CD4-positive, alpha-beta memory T cell (primary cell): ENCODE data around the gene SSBP3. TPM values are rescaled to one million over a fixed set of nuclear protein-coding genes. Genes with fewer than 3 reads are reported as not detected.

Source experiments
- CTCF ChIA-PET: fragments of 350-600 bp; sonication (Branson Sonifier 250); formaldehyde crosslinking; loops from one replicate; lab custom pipeline; 2021; ENCODE audit warnings: inconsistent platforms; ENCODE audit not compliant: partially characterized antibody; lab: Charles Lee
- POLR2A ChIA-PET: fragments of 350-600 bp; sonication (Branson Sonifier 250); formaldehyde crosslinking; loops from one replicate; lab custom pipeline; 2021; ENCODE audit not compliant: partially characterized antibody; lab: Charles Lee
- DNase-seq, 5 donors: peaks; one replicate each; pipeline versions ENCODE4 v3.0.0 to v3.0.0-alpha.2; 2020 to 2022; ENCODE audit warnings: mixed read lengths in 1 of 5
- H3K27ac ChIP-seq: one replicate; pipeline ENCODE4 v1.7.0; 2013; ENCODE audit warnings: low read depth, low read length
- H3K27me3 ChIP-seq: 2 replicates; pipeline ENCODE4 v1.7.0; 2013; ENCODE audit warnings: mild to moderate bottlenecking, low read length, moderate library complexity; ENCODE audit not compliant: insufficient read depth
- H3K36me3 ChIP-seq: 2 replicates; pipeline ENCODE4 v1.7.0; 2013; ENCODE audit warnings: mild to moderate bottlenecking, low read length, moderate library complexity; ENCODE audit not compliant: insufficient read depth
- H3K4me1 ChIP-seq: 2 replicates; pipeline ENCODE4 v1.7.0; 2013; ENCODE audit warnings: mild to moderate bottlenecking, low read length, moderate library complexity; ENCODE audit not compliant: insufficient read depth
- H3K4me3 ChIP-seq, 2 donors: one replicate each; pipeline ENCODE4 v1.7.0; 2013; ENCODE audit warnings: low read length in 2 of 2, mild to moderate bottlenecking in 1 of 2
- H3K9me3 ChIP-seq, 2 donors: one replicate each; pipeline ENCODE4 v1.7.0; 2013; ENCODE audit warnings: low read length in 2 of 2, control low read depth in 1 of 2; ENCODE audit not compliant: control insufficient read depth in 1 of 2
- H3K27ac Mint-ChIP-seq, 7 donors: one replicate each; pipeline ENCODE4 v1.8.0; 2020 to 2021; ENCODE audit warnings: mixed read lengths in 7 of 7, mild to moderate bottlenecking in 6 of 7, inconsistent platforms in 3 of 7, moderate library complexity in 3 of 7
- H3K27me3 Mint-ChIP-seq, 2 donors: one replicate each; pipeline ENCODE4 v1.8.0; 2020 to 2021; ENCODE audit warnings: mixed read lengths in 2 of 2
- H3K36me3 Mint-ChIP-seq, 2 donors: one replicate each; pipeline ENCODE4 v1.8.0; 2020 to 2021; ENCODE audit warnings: mixed read lengths in 2 of 2, inconsistent platforms in 1 of 2, mild to moderate bottlenecking in 1 of 2
- H3K4me1 Mint-ChIP-seq, 4 donors: one replicate each; pipeline ENCODE4 v1.8.0; 2020 to 2021; ENCODE audit warnings: mixed read lengths in 4 of 4, mild to moderate bottlenecking in 1 of 4
- H3K4me3 Mint-ChIP-seq, 8 donors: one replicate each; pipeline ENCODE4 v1.8.0; 2020 to 2021; ENCODE audit warnings: mixed read lengths in 8 of 8, mild to moderate bottlenecking in 7 of 8, moderate library complexity in 6 of 8, inconsistent platforms in 3 of 8
- H3K9me3 Mint-ChIP-seq, 8 donors: one replicate each; pipeline ENCODE4 v1.8.0; 2020 to 2021; ENCODE audit warnings: mixed read lengths in 8 of 8, mild to moderate bottlenecking in 5 of 8, inconsistent platforms in 3 of 8, moderate library complexity in 1 of 8
- intact Hi-C: fragments of 100-400 bp; cut with micrococcal nuclease; formaldehyde crosslinking; loops from one replicate; pipeline ENCODE4 v1.15.1; 2023
- polyA plus RNA-seq, 2 donors: library from polyadenylated mRNA; unstranded; fragments of 300-500 nt; fragmentation: Illumina TruSeq; gene quantifications; one replicate each; pipeline ENCODE4 v1.2.3, GENCODE V29; 2021
- total RNA-seq, 2 experiments: library from RNA; stranded (reverse); gene quantifications; one replicate each; pipeline ENCODE4 v1.2.3, GENCODE V29; 2021

Gene SSBP3
- total and polyA plus RNA-seq, 4 experiments from 2014 or later, result 10.9 to 87.6 (median 45.1) TPM

DNA sequence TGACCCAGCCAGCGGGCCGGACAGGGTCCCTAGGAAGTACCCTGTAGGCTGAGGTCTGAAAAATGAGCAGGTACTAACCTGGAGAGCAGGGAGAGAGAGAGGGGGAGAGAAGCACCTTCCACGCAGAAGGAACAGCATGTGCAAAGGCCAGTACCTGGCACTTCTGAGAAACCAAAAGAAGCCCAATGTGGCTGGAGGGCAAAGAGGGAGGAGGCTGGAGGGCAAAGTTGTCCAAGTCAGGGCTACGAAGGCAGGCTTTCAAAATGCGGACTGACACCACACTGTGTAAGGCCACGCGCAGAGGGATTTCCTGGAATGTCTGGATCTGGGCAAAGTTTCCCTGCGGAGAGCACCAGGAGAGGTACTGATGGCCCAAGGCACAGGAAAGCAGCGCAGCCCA is 64.4 kb downstream of the SSBP3 start:
- DNase-seq, result no peak
- H3K4me3 Mint-ChIP-seq, result no peak overlapping the region
- no peaks in the 10 kb centered on the region for H3K27me3 Mint-ChIP-seq
- H3K27me3 ChIP-seq, result no peaks in the 10 kb centered on the region
- ChIA-PET CTCF (no interaction called here), POLR2A (interaction anchor here (1.5 kb wide), 1 partner anchor 13 kb away, joined by 3 read pairs; no protein-coding TSS in a partner anchor)
- H3K9me3 Mint-ChIP-seq, result no peaks in the 10 kb centered on the region
- peaks cover 0 to 15% of the 10 kb centered on the region in 2 donors for H3K36me3 Mint-ChIP-seq
- no peaks in the 10 kb centered on the region for H3K36me3 ChIP-seq
- no peak overlapping the region for H3K27ac ChIP-seq
- H3K27ac Mint-ChIP-seq, result peak overlapping the region in 1 of 7 donors; percentile 28
- H3K4me1 Mint-ChIP-seq, result peaks cover 12 to 69% (median 25%) of the 10 kb centered on the region in 4 donors
- H3K4me3 ChIP-seq, result no peak overlapping the region
- H3K4me1 ChIP-seq, result peaks cover 12% of the 10 kb centered on the region
- intact Hi-C loops, result no loop called here
- H3K9me3 ChIP-seq, result no peaks in the 10 kb centered on the region

- CTCF ChIA-PET, result no interaction called here
- H3K36me3 ChIP-seq, result no peaks in the 10 kb centered on the region
- POLR2A ChIA-PET, result no interaction called here
- H3K27ac ChIP-seq, result no peak overlapping the region
- H3K4me1 ChIP-seq, result peaks cover 12% of the 10 kb centered on the region
- Mint-ChIP-seq H3K27me3 (no peaks in the 10 kb centered on the region), H3K27ac (peak overlapping the region in 4 of 7 donors; percentile 36 to 83 (median 74)), H3K9me3 (no peaks in the 10 kb centered on the region), H3K36me3 (peaks cover 0 to 15% of the 10 kb centered on the region in 2 donors), H3K4me1 (peaks cover 12 to 75% (median 27%) of the 10 kb centered on the region in 4 donors), H3K4me3 (peak overlapping the region in 1 of 8 donors; percentile 32)
- H3K27me3 ChIP-seq, result no peaks in the 10 kb centered on the region
- intact Hi-C loops, result no loop called here
- no peak for DNase-seq
- H3K4me3 ChIP-seq, result no peak overlapping the region
- H3K9me3 ChIP-seq, result no peaks in the 10 kb centered on the region
Measured at GRCh38 chr1:54340878-54341277, 65.3 kb downstream of the SSBP3 start.

- intact Hi-C loops, result no loop called here
- Histone ChIP-seq H3K9me3 (no peaks in the 10 kb centered on the region), H3K4me3 (no peak overlapping the region), H3K4me1 (peaks cover 12% of the 10 kb centered on the region), H3K27me3 (no peaks in the 10 kb centered on the region), H3K36me3 (no peaks in the 10 kb centered on the region), H3K27ac (no peak overlapping the region)
- Mint-ChIP-seq H3K4me1 (peaks cover 14 to 78% (median 30%) of the 10 kb centered on the region in 4 donors), H3K4me3 (no peak overlapping the region), H3K9me3 (no peaks in the 10 kb centered on the region), H3K27ac (peak overlapping the region in 2 of 7 donors; percentile 29 to 74), H3K27me3 (no peaks in the 10 kb centered on the region), H3K36me3 (peaks cover 0 to 17% of the 10 kb centered on the region in 2 donors)
- no peak for DNase-seq
- CTCF ChIA-PET, result no interaction called here
- POLR2A ChIA-PET, result no interaction called here
Measured at GRCh38 chr1:54340434-54340833, 65.8 kb downstream of the SSBP3 start.

- Mint-ChIP-seq H3K4me1 (peaks cover 18 to 79% (median 34%) of the 10 kb centered on the region in 4 donors), H3K9me3 (no peaks in the 10 kb centered on the region), H3K36me3 (peaks cover 0 to 14% of the 10 kb centered on the region in 2 donors), H3K27me3 (no peaks in the 10 kb centered on the region), H3K27ac (peak overlapping the region in 3 of 7 donors; percentile 41 to 75 (median 75)), H3K4me3 (no peak overlapping the region)
- Histone ChIP-seq H3K4me1 (peaks cover 12% of the 10 kb centered on the region), H3K4me3 (no peak overlapping the region), H3K36me3 (no peaks in the 10 kb centered on the region), H3K27me3 (no peaks in the 10 kb centered on the region), H3K9me3 (no peaks in the 10 kb centered on the region), H3K27ac (no peak overlapping the region)
- intact Hi-C loops, result no loop called here
- CTCF ChIA-PET, result interaction anchor here (0.8 kb wide), 1 partner anchor 150 kb away, joined by 3 read pairs; no protein-coding TSS in a partner anchor
- POLR2A ChIA-PET, result no interaction called here
- no peak for DNase-seq
Measured at GRCh38 chr1:54339126-54339525, 67.1 kb downstream of the SSBP3 start.

- ChIA-PET CTCF (no interaction called here), POLR2A (no interaction called here)
- no peak overlapping the region for H3K27ac ChIP-seq
- no peaks in the 10 kb centered on the region for H3K9me3 ChIP-seq
- Mint-ChIP-seq H3K4me3 (no peak overlapping the region), H3K27ac (peak overlapping the region in 3 of 7 donors; percentile 16 to 42 (median 23)), H3K36me3 (peaks cover 0 to 12% of the 10 kb centered on the region in 2 donors), H3K4me1 (peaks cover 15 to 76% (median 32%) of the 10 kb centered on the region in 4 donors), H3K9me3 (no peaks in the 10 kb centered on the region), H3K27me3 (no peaks in the 10 kb centered on the region)
- H3K36me3 ChIP-seq, result no peaks in the 10 kb centered on the region
- peaks cover 12% of the 10 kb centered on the region for H3K4me1 ChIP-seq
- H3K27me3 ChIP-seq, result no peaks in the 10 kb centered on the region
- intact Hi-C loops, result no loop called here
- H3K4me3 ChIP-seq, result no peak overlapping the region
- no peak for DNase-seq
Measured at GRCh38 chr1:54338464-54338863, 67.7 kb downstream of the SSBP3 start.

DNA sequence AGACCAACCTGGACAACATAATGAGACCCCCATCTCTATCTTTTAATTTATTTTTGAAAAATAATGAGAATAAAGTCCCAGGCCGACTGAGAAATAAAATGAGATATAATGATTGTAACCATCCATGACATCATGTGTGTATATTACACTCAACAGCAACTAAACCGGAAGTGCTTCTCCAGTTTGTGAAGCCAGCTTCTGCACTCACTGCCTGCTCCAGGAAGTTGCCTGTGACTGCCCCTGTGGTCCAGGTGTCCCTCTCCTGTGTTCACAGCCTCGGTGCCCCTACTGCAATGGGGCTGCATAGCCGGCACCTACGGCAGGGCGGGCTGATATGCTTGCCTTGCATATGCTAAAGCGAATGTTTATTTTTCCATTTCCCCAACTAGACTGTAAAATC is 68.3 kb downstream of the SSBP3 start:
- Histone ChIP-seq H3K36me3 (no peaks in the 10 kb centered on the region), H3K27me3 (no peaks in the 10 kb centered on the region), H3K9me3 (no peaks in the 10 kb centered on the region), H3K4me1 (peaks cover 17% of the 10 kb centered on the region), H3K27ac (no peak overlapping the region), H3K4me3 (no peak overlapping the region)
- Mint-ChIP-seq H3K4me3 (peak overlapping the region in 1 of 8 donors; percentile 45), H3K4me1 (peaks cover 15 to 76% (median 36%) of the 10 kb centered on the region in 4 donors), H3K27ac (peak overlapping the region in 2 of 7 donors; percentile 36 to 42), H3K27me3 (no peaks in the 10 kb centered on the region), H3K9me3 (no peaks in the 10 kb centered on the region), H3K36me3 (peaks cover 0 to 12% of the 10 kb centered on the region in 2 donors)
- peak in 1 of 5 donors; percentile 7 for DNase-seq
- POLR2A ChIA-PET, result no interaction called here
- intact Hi-C loops, result no loop called here
- CTCF ChIA-PET, result no interaction called here

- H3K27me3 ChIP-seq, result no peaks in the 10 kb centered on the region
- H3K27me3 Mint-ChIP-seq, result no peaks in the 10 kb centered on the region
- H3K4me3 ChIP-seq, result no peak overlapping the region
- H3K27ac ChIP-seq, result no peak overlapping the region
- no peaks in the 10 kb centered on the region for H3K9me3 ChIP-seq
- peaks cover 17 to 75% (median 40%) of the 10 kb centered on the region in 4 donors for H3K4me1 Mint-ChIP-seq
- peaks cover 0 to 12% of the 10 kb centered on the region in 2 donors for H3K36me3 Mint-ChIP-seq
- ChIA-PET POLR2A (no interaction called here), CTCF (no interaction called here)
- H3K27ac Mint-ChIP-seq, result peak overlapping the region in 1 of 7 donors; percentile 42
- no peak for DNase-seq
- intact Hi-C loops, result no loop called here
- no peaks in the 10 kb centered on the region for H3K36me3 ChIP-seq
- peaks cover 21% of the 10 kb centered on the region for H3K4me1 ChIP-seq
- H3K9me3 Mint-ChIP-seq, result no peaks in the 10 kb centered on the region
- H3K4me3 Mint-ChIP-seq, result no peak overlapping the region
Measured at GRCh38 chr1:54337034-54337433, 69.2 kb downstream of the SSBP3 start.
